OCI-LY1 (cell line): ENCODE results near the gene KCNMA1.

Experiments used
- EZH2 ChIP-seq: fragments of 200-600 bp; sonication (generic), shearing (Covaris generic); IDR thresholded peaks from 2 replicates; pipeline ENCODE4 v1.8.0; 2017; ENCODE audit warnings: borderline replicate concordance, mixed run types, mild to moderate bottlenecking, antibody characterized with exemption, low read length, moderate library complexity, mixed read lengths
- TF ChIP-seq, protein P1 (sequence below): fragments of 200-600 bp; sonication (generic), shearing (Covaris generic); IDR thresholded peaks from 2 replicates; pipeline ENCODE4 v1.5.1; 2017; ENCODE audit warnings: mild to moderate bottlenecking, antibody characterized with exemption, low read length, moderate library complexity, mixed read lengths

DNA sequence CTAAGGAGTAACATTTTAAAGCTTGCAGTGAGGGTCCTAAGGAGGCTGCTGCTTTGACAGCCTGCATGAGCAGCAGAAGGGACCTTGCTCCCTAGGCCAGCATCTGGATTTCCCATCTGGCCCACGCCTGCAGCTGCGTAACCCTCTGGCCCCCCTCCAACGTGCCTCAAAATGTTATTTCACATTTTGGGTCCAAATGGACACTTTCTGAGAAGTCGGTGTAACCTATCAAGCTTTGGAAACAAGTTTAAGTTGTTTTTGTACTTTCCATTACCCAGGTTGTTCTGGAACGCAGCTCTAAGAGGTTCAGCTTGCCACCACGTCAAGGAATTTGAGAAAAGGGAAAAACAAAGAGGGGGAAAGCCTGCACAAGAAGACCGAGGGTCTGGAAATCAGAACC lies 338.3 kb downstream of the KCNMA1 start:
- TF ChIP-seq, protein P1, sequence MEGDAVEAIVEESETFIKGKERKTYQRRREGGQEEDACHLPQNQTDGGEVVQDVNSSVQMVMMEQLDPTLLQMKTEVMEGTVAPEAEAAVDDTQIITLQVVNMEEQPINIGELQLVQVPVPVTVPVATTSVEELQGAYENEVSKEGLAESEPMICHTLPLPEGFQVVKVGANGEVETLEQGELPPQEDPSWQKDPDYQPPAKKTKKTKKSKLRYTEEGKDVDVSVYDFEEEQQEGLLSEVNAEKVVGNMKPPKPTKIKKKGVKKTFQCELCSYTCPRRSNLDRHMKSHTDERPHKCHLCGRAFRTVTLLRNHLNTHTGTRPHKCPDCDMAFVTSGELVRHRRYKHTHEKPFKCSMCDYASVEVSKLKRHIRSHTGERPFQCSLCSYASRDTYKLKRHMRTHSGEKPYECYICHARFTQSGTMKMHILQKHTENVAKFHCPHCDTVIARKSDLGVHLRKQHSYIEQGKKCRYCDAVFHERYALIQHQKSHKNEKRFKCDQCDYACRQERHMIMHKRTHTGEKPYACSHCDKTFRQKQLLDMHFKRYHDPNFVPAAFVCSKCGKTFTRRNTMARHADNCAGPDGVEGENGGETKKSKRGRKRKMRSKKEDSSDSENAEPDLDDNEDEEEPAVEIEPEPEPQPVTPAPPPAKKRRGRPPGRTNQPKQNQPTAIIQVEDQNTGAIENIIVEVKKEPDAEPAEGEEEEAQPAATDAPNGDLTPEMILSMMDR = no peak
- no peak for TF ChIP-seq EZH2
